ENCODE measurements around the gene IGF2R.

DNA sequence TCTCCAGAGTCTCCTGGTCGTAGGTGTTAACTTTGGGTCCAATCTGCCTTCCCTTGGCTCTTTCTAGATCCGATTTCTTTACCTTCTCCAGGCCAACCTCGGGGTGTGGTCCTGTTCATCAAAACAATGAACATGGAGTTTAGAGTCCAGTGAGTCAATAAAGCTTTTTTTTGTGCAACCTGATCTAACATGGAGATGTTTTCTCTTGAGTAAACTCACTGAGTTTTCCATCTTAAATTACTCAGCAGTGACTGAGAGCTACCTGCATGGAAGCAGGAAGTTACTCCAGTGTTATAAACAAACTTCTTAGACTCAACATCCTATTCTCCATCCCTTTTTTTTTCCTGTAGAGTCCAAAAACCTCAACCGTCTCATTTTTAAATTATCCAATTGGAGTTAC, 137.8 kb downstream of the IGF2R start:
- TF ChIP-seq, protein P1, sequence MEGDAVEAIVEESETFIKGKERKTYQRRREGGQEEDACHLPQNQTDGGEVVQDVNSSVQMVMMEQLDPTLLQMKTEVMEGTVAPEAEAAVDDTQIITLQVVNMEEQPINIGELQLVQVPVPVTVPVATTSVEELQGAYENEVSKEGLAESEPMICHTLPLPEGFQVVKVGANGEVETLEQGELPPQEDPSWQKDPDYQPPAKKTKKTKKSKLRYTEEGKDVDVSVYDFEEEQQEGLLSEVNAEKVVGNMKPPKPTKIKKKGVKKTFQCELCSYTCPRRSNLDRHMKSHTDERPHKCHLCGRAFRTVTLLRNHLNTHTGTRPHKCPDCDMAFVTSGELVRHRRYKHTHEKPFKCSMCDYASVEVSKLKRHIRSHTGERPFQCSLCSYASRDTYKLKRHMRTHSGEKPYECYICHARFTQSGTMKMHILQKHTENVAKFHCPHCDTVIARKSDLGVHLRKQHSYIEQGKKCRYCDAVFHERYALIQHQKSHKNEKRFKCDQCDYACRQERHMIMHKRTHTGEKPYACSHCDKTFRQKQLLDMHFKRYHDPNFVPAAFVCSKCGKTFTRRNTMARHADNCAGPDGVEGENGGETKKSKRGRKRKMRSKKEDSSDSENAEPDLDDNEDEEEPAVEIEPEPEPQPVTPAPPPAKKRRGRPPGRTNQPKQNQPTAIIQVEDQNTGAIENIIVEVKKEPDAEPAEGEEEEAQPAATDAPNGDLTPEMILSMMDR (optimal IDR thresholded peaks at IDR 0.05 in 1 of 3, IDR thresholded peaks at IDR 0.05 in 1 of 3, conservative IDR thresholded peaks at IDR 0.05 in 1 of 3; ENCODE audit: extremely low read depth in 1 of 3, insufficient read depth in 2 of 3, low read length in 3 of 3), result no peak
- no peak for TF ChIP-seq EZH2 (IDR thresholded peaks at IDR 0.05; ENCODE audit: low read length)

Data from keratinocyte (primary cell).